Measurements from ENCODE around the gene ZFYVE1. TPM values are rescaled to one million over a fixed set of nuclear protein-coding genes. Genes with fewer than 3 reads are reported as not detected.

ZFYVE1 gene
- polyA plus RNA-seq, 2 of the 4 experiments (the other 2 are of a cell fraction) = 7.4 to 9.4 TPM

DNA sequence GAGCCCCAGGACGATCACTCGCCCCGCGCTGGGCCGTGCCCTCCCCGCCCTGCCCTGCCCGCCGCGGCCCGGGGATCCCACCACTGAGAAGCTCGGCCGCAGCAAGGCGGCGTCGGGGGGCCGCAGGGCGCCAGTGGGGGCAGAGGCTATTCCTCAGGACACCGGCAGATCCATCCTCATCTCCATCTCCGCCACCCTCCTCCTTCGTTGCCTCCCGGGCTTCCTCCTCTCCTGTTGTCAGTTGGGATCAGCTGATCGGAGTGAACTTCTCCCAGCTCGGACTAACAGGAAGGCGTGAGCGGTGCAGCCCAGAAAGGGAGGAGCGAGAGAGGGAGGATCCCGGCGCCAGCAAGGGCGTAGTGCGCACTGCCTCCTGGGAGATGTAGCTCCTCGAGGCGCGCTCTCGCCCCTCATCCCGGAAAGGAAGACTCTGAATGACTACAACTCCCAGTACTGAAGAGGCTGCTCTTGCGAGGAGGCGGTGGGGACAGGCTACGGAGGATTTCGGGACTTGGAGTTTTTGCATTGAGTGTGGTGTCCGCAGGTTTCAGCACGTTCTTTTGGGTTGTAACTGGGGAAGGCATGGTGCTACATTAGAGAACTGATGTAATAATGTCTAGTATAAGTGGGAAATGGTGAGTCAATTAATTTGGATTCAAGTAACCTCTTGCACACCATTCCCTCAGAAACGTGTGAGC, at the start of gene ZFYVE1 (continued):
- TF ChIP-seq, protein P1, sequence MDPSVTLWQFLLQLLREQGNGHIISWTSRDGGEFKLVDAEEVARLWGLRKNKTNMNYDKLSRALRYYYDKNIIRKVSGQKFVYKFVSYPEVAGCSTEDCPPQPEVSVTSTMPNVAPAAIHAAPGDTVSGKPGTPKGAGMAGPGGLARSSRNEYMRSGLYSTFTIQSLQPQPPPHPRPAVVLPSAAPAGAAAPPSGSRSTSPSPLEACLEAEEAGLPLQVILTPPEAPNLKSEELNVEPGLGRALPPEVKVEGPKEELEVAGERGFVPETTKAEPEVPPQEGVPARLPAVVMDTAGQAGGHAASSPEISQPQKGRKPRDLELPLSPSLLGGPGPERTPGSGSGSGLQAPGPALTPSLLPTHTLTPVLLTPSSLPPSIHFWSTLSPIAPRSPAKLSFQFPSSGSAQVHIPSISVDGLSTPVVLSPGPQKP (IDR thresholded peaks at IDR 0.05; ENCODE audit: low read depth, low read length) = no peak
- TF ChIP-seq MAFK (IDR thresholded peaks at IDR 0.05; ENCODE audit: partially characterized antibody) (peak; percentile 1), CHD4 (IDR thresholded peaks at IDR 0.05; ENCODE audit: borderline replicate concordance) (no peak), CHD2 (IDR thresholded peaks at IDR 0.05; ENCODE audit: low read length, partially characterized antibody) (no peak), HOXB5 (CRISPR knock-in tag; IDR thresholded peaks at IDR 0.05) (no peak), SREBF2 (IDR thresholded peaks at IDR 0.05) (no peak), ZFP36 (IDR thresholded peaks at IDR 0.05; ENCODE audit: borderline replicate concordance, partially characterized antibody) (no peak), CEBPB (IDR thresholded peaks at IDR 0.05) (no peak), CBX2 (IDR thresholded peaks at IDR 0.05; ENCODE audit: borderline replicate concordance, low read depth) (no peak), FOSL2 (IDR thresholded peaks at IDR 0.05) (no peak), FOSL2 (CRISPR knock-in tag; IDR thresholded peaks at IDR 0.05) (no peak), POLR2AphosphoS2 (conservative IDR thresholded peaks at IDR 0.05; ENCODE audit: low read length) (no peak)
- TF ChIP-seq, protein P2, sequence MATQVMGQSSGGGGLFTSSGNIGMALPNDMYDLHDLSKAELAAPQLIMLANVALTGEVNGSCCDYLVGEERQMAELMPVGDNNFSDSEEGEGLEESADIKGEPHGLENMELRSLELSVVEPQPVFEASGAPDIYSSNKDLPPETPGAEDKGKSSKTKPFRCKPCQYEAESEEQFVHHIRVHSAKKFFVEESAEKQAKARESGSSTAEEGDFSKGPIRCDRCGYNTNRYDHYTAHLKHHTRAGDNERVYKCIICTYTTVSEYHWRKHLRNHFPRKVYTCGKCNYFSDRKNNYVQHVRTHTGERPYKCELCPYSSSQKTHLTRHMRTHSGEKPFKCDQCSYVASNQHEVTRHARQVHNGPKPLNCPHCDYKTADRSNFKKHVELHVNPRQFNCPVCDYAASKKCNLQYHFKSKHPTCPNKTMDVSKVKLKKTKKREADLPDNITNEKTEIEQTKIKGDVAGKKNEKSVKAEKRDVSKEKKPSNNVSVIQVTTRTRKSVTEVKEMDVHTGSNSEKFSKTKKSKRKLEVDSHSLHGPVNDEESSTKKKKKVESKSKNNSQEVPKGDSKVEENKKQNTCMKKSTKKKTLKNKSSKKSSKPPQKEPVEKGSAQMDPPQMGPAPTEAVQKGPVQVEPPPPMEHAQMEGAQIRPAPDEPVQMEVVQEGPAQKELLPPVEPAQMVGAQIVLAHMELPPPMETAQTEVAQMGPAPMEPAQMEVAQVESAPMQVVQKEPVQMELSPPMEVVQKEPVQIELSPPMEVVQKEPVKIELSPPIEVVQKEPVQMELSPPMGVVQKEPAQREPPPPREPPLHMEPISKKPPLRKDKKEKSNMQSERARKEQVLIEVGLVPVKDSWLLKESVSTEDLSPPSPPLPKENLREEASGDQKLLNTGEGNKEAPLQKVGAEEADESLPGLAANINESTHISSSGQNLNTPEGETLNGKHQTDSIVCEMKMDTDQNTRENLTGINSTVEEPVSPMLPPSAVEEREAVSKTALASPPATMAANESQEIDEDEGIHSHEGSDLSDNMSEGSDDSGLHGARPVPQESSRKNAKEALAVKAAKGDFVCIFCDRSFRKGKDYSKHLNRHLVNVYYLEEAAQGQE (IDR thresholded peaks at IDR 0.05) = no peak

DNA sequence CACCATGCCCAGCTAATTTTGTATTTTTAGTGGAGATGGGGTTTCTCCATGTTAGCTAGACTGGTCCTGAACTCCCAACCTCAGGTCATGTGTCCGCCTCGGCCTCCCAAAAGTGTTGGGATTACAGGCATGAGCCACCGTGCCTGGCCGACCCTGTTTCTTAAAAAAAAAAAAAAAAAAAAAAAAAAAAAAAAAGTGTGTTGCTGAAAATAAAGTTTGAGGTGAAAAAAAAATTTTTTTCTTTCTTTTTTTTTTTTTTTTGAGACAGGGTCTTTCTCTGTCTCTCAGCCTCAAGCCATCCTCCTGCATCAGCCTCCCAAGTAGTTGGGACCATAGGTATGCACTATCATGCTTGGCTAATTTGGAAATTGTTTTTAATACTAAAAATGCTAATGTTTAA, 42.7 kb upstream of the ZFYVE1 start:
- TF ChIP-seq EP300 (IDR thresholded peaks at IDR 0.05) (no peak), TP53 (CRISPR knock-in tag; IDR thresholded peaks at IDR 0.05) (no peak), ZC3H11A (IDR thresholded peaks at IDR 0.05) (no peak), ZFP36 (IDR thresholded peaks at IDR 0.05; ENCODE audit: borderline replicate concordance, partially characterized antibody) (no peak), CBX2 (IDR thresholded peaks at IDR 0.05; ENCODE audit: borderline replicate concordance, low read depth) (no peak), KDM5A (IDR thresholded peaks at IDR 0.05) (no peak), RARB (CRISPR knock-in tag; IDR thresholded peaks at IDR 0.05) (no peak), HOXB5 (CRISPR knock-in tag; IDR thresholded peaks at IDR 0.05) (no peak), TFCP2L1 (CRISPR knock-in tag; IDR thresholded peaks at IDR 0.05) (no peak), JUN (IDR thresholded peaks at IDR 0.05) (no peak), JUNB (IDR thresholded peaks at IDR 0.05) (no peak), HDAC2 (IDR thresholded peaks at IDR 0.05) (no peak), KDM1A (IDR thresholded peaks at IDR 0.05; ENCODE audit: low read depth) (no peak), HOXA7 (CRISPR knock-in tag; IDR thresholded peaks at IDR 0.05) (no peak), CBX8 (IDR thresholded peaks at IDR 0.05) (no peak)
- TF ChIP-seq, protein P3, sequence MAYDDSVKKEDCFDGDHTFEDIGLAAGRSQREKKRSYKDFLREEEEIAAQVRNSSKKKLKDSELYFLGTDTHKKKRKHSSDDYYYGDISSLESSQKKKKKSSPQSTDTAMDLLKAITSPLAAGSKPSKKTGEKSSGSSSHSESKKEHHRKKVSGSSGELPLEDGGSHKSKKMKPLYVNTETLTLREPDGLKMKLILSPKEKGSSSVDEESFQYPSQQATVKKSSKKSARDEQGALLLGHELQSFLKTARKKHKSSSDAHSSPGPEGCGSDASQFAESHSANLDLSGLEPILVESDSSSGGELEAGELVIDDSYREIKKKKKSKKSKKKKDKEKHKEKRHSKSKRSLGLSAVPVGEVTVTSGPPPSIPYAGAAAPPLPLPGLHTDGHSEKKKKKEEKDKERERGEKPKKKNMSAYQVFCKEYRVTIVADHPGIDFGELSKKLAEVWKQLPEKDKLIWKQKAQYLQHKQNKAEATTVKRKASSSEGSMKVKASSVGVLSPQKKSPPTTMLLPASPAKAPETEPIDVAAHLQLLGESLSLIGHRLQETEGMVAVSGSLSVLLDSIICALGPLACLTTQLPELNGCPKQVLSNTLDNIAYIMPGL (CRISPR knock-in tag; IDR thresholded peaks at IDR 0.05; ENCODE audit: borderline replicate concordance) = no peak
- TF ChIP-seq, protein P4, sequence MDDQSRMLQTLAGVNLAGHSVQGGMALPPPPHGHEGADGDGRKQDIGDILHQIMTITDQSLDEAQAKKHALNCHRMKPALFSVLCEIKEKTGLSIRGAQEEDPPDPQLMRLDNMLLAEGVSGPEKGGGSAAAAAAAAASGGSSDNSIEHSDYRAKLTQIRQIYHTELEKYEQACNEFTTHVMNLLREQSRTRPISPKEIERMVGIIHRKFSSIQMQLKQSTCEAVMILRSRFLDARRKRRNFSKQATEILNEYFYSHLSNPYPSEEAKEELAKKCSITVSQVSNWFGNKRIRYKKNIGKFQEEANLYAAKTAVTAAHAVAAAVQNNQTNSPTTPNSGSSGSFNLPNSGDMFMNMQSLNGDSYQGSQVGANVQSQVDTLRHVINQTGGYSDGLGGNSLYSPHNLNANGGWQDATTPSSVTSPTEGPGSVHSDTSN (IDR thresholded peaks at IDR 0.05) = no peak
- TF ChIP-seq, protein P5, sequence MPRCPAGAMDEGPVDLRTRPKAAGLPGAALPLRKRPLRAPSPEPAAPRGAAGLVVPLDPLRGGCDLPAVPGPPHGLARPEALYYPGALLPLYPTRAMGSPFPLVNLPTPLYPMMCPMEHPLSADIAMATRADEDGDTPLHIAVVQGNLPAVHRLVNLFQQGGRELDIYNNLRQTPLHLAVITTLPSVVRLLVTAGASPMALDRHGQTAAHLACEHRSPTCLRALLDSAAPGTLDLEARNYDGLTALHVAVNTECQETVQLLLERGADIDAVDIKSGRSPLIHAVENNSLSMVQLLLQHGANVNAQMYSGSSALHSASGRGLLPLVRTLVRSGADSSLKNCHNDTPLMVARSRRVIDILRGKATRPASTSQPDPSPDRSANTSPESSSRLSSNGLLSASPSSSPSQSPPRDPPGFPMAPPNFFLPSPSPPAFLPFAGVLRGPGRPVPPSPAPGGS (IDR thresholded peaks at IDR 0.05) = no peak
- TF ChIP-seq, protein P6, sequence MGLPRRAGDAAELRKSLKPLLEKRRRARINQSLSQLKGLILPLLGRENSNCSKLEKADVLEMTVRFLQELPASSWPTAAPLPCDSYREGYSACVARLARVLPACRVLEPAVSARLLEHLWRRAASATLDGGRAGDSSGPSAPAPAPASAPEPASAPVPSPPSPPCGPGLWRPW (IDR thresholded peaks at IDR 0.05) = no peak
- TF ChIP-seq, protein P7, sequence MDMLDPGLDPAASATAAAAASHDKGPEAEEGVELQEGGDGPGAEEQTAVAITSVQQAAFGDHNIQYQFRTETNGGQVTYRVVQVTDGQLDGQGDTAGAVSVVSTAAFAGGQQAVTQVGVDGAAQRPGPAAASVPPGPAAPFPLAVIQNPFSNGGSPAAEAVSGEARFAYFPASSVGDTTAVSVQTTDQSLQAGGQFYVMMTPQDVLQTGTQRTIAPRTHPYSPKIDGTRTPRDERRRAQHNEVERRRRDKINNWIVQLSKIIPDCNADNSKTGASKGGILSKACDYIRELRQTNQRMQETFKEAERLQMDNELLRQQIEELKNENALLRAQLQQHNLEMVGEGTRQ (IDR thresholded peaks at IDR 0.05) = no peak
- Histone ChIP-seq H3K27ac (no peak overlapping the region), H3K9me3 (no peaks in the 10 kb centered on the region), H3K4me2 (no peak overlapping the region), H3K4me1 (no peaks in the 10 kb centered on the region), H3K4me3 (no peak overlapping the region)
- no peak for DNase-seq (ENCODE audit: low read depth in 1 of 2, low spot score in 1 of 2)
- ATAC-seq = no peak
- ChIA-PET CTCF (no interaction called here), POLR2A (interaction anchor here (1.4 to 3.4 kb wide), 2 partner anchors 11 kb away, joined by 8 to 16 read pairs; partner anchors contain the start of gene RBM25)
- FAIRE-seq = no peak
- 87% methylated on average over 4 of the region's 4 CpGs for WGBS (ENCODE audit: missing lambda C conversion rate)

All from A549 (cell line).